Osteoblast (primary cell): ENCODE results near the gene ATP10A. TPM values are rescaled to one million over a fixed set of nuclear protein-coding genes. Genes with fewer than 3 reads are reported as not detected.

Experiments used
- DNase-seq: peaks from one replicate; pipeline ENCODE4 v3.0.0; 2011; ENCODE audit warnings: low spot score, mixed read lengths; ENCODE audit not compliant: insufficient read length; ENCODE audit errors: missing footprints
- H2AFZ ChIP-seq: 2 replicates; pipeline ENCODE4 v1.6.0; 2011; ENCODE audit warnings: mild to moderate bottlenecking, low read length
- H3K27ac ChIP-seq: 2 replicates; pipeline ENCODE4 v1.5.1; 2011; ENCODE audit warnings: mild to moderate bottlenecking, low read depth, low read length, moderate library complexity
- H3K27me3 ChIP-seq: 2 replicates; pipeline ENCODE4 v1.6.0; 2012; ENCODE audit warnings: mild to moderate bottlenecking, control low read depth, inconsistent platforms, low read length, moderate library complexity; ENCODE audit not compliant: insufficient read depth
- H3K36me3 ChIP-seq: 2 replicates; pipeline ENCODE4 v1.5.1; 2011; ENCODE audit warnings: mild to moderate bottlenecking, low read length, control low read depth, moderate library complexity; ENCODE audit not compliant: insufficient read depth
- H3K4me1 ChIP-seq: 2 replicates; pipeline ENCODE4 v1.5.1; 2011; ENCODE audit warnings: mild to moderate bottlenecking, low read length, control low read depth, moderate library complexity; ENCODE audit not compliant: insufficient read depth
- H3K4me2 ChIP-seq: 2 replicates; pipeline ENCODE4 v1.6.0; 2011; ENCODE audit warnings: mild to moderate bottlenecking, low read length; ENCODE audit not compliant: insufficient read depth
- H3K4me3 ChIP-seq: fragments of 200-600 bp; sonication (generic); 3 replicates; pipeline ENCODE4 v1.5.1; 2012; ENCODE audit warnings: mild to moderate bottlenecking, low read length, inconsistent platforms; ENCODE audit not compliant: insufficient read depth
- H3K79me2 ChIP-seq: 2 replicates; pipeline ENCODE4 v1.6.0; 2012; ENCODE audit warnings: mild to moderate bottlenecking, low read length, control low read depth, inconsistent platforms; ENCODE audit not compliant: insufficient read depth
- H3K9me3 ChIP-seq: 2 replicates; pipeline ENCODE4 v1.5.1; 2011; ENCODE audit warnings: low read depth, low read length, control low read depth
- H4K20me1 ChIP-seq: 2 replicates; pipeline ENCODE4 v1.6.0; 2012; ENCODE audit warnings: mild to moderate bottlenecking, low read length, control low read depth; ENCODE audit not compliant: insufficient read depth
- CTCF ChIP-seq: IDR thresholded peaks from 2 replicates; pipeline ENCODE4 v1.5.1; 2011; ENCODE audit warnings: mild to moderate bottlenecking, low read depth, low read length, moderate library complexity; ENCODE audit errors: extremely low read depth
- total RNA-seq: library from RNA; depleted of rRNA; stranded (reverse); fragments of >200 nt; gene quantifications from 2 replicates; pipeline ENCODE4 v1.2.3, GENCODE V29; 2012

Gene ATP10A
- total RNA-seq, 1 donor: 32.9 TPM

DNA sequence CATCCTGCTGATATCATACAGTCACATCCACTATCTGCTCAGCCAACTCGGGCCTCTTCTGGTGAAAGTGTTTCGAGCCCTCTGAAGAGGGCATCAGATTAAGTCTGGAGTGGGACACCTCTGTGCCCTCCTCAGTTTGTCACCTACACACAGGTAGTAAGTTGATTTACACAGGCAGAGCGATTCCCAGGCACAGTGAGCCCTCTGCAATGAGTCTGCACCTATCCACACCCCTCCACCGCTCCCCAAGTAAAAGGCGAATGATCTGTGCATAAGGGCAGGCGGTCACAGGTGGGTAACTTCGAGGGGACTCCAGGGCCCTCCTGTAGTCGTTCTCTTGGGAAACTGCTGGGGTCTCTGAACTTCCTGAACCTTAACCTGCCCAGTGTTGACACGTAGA lies 152.0 kb downstream of the ATP10A start:
- Histone ChIP-seq H3K79me2 (no peaks in the 10 kb centered on the region), H3K36me3 (peaks cover 22% of the 10 kb centered on the region), H4K20me1 (peaks cover 2% of the 10 kb centered on the region), H3K27me3 (no peaks in the 10 kb centered on the region), H3K9me3 (no peaks in the 10 kb centered on the region), H2AFZ (no peak overlapping the region), H3K27ac (no peak overlapping the region), H3K4me2 (no peak overlapping the region), H3K4me3 (no peak overlapping the region), H3K4me1 (no peaks in the 10 kb centered on the region)
- TF ChIP-seq CTCF: no peak
- peak; percentile 75 for DNase-seq

GRCh38 chr15:25710184-25710583 lies 152.9 kb downstream of the ATP10A start:
- no peaks in the 10 kb centered on the region for H3K4me1 ChIP-seq
- peaks cover 2% of the 10 kb centered on the region for H4K20me1 ChIP-seq
- peak; percentile 88 for DNase-seq
- no peak overlapping the region for H3K27ac ChIP-seq
- no peaks in the 10 kb centered on the region for H3K27me3 ChIP-seq
- no peaks in the 10 kb centered on the region for H3K79me2 ChIP-seq
- no peak overlapping the region for H3K4me3 ChIP-seq
- peaks cover 24% of the 10 kb centered on the region for H3K36me3 ChIP-seq
- peak; percentile 72 for TF ChIP-seq CTCF
- H3K9me3 ChIP-seq: no peaks in the 10 kb centered on the region
- H3K4me2 ChIP-seq: no peak overlapping the region
- H2AFZ ChIP-seq: no peak overlapping the region

DNA sequence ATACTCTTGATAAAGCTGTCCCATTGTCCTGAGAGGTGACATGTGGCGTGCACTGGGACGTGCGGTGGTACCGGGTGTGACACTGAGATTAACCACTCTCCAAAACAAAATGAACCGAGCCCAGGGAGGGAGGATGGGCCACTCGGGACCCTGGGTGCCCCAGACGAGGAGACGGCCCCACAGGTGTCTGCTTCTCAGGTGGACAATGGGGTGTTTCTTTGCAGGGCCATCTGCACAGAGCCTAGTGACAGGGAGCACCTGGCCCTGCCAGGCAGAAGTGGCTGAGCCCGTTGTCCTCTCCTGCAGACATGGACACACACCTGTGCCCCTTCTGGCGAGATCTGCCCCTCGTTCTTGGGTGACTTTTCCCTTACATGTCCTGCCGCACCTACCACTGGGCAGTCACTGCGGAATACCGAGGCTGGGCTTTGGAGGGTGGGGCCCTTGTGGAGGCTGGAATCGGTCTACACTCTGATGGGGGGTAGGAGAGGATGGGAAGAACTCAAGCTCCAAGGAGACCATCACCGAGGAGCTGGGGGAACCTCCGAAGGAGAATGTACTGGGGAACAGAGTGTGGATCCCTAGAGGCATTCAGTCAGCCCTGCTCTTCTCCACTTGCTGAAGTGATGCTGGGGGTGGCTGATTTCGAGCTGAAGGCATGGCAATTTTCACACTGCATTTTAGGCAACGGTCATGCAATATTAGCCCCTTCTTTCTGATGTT lies 153.5 kb downstream of the ATP10A start:
- no peak for DNase-seq
- H2AFZ ChIP-seq: no peak overlapping the region
- no peak for TF ChIP-seq CTCF
- H3K36me3 ChIP-seq: peaks cover 24% of the 10 kb centered on the region
- no peak overlapping the region for H3K4me2 ChIP-seq
- no peak overlapping the region for H3K4me3 ChIP-seq
- H4K20me1 ChIP-seq: peaks cover 2% of the 10 kb centered on the region
- H3K27me3 ChIP-seq: no peaks in the 10 kb centered on the region
- no peaks in the 10 kb centered on the region for H3K4me1 ChIP-seq
- no peaks in the 10 kb centered on the region for H3K9me3 ChIP-seq
- H3K79me2 ChIP-seq: no peaks in the 10 kb centered on the region
- no peak overlapping the region for H3K27ac ChIP-seq

GRCh38 chr15:25708391-25708790 lies 154.7 kb downstream of the ATP10A start:
- TF ChIP-seq CTCF: no peak
- peak; percentile 42 for DNase-seq

More at GRCh38 chr15:25708391-25708790, 154.7 kb downstream of the ATP10A start:
- H2AFZ ChIP-seq: no peak overlapping the region
- peaks cover 2% of the 10 kb centered on the region for H4K20me1 ChIP-seq
- H3K79me2 ChIP-seq: no peaks in the 10 kb centered on the region
- H3K4me2 ChIP-seq: no peak overlapping the region
- no peak overlapping the region for H3K4me3 ChIP-seq
- peaks cover 18% of the 10 kb centered on the region for H3K36me3 ChIP-seq
- no peaks in the 10 kb centered on the region for H3K4me1 ChIP-seq
- H3K27ac ChIP-seq: no peak overlapping the region
- no peaks in the 10 kb centered on the region for H3K27me3 ChIP-seq
- no peaks in the 10 kb centered on the region for H3K9me3 ChIP-seq
